GM21381 (cell line): ENCODE results near the gene PIGA.

Experiments
- ATAC-seq: cut with Tn5 transposase; IDR thresholded peaks from one replicate; pipeline ENCODE4 v1.9.1; 2021; ENCODE audit warnings: mild to moderate bottlenecking, moderate library complexity; ENCODE audit not compliant: unreplicated experiment

The PIGA gene

GRCh38 chrX:15335135-15336022 lies at the start of gene PIGA:
Gene PIGA (minus strand): TSS chrX:15335523. CDS start chrX:15331930, 3,593 bp downstream.
- peak; percentile 98 for ATAC-seq

GRCh38 chrX:15384304-15384703 lies 49.0 kb upstream of the PIGA start, which contains the start of gene VEGFD:
Gene VEGFD (minus strand): TSS chrX:15384413. CDS start chrX:15383946, 467 bp downstream.
- no peak for ATAC-seq

- no peak for ATAC-seq
Observed at GRCh38 chrX:15382813-15383212, 47.5 kb upstream of the PIGA start.

GRCh38 chrX:15376956-15377355 lies 41.6 kb upstream of the PIGA start:
- no peak for ATAC-seq

- ATAC-seq, result no peak
Observed at GRCh38 chrX:15373976-15374375, 38.7 kb upstream of the PIGA start.

GRCh38 chrX:15366506-15367352 lies 31.4 kb upstream of the PIGA start:
- ATAC-seq, result no peak

- no peak for ATAC-seq
Observed at GRCh38 chrX:15359701-15360100, 24.4 kb upstream of the PIGA start.

- no peak for ATAC-seq
Observed at GRCh38 chrX:15358533-15358932, 23.2 kb upstream of the PIGA start.

- ATAC-seq, result no peak
Observed at GRCh38 chrX:15356444-15356843, 21.1 kb upstream of the PIGA start.

- no peak for ATAC-seq
Observed at GRCh38 chrX:15350329-15350996, 15.1 kb upstream of the PIGA start.

GRCh38 chrX:15349046-15349445 lies 13.7 kb upstream of the PIGA start:
- no peak for ATAC-seq

- ATAC-seq, result no peak
Observed at GRCh38 chrX:15345976-15346375, 10.7 kb upstream of the PIGA start.

GRCh38 chrX:15344106-15344505 lies 8.8 kb upstream of the PIGA start:
- no peak for ATAC-seq

- no peak for ATAC-seq
Observed at GRCh38 chrX:15343075-15343476, 7.8 kb upstream of the PIGA start.

GRCh38 chrX:15340867-15341266 lies 5.5 kb upstream of the PIGA start:
- ATAC-seq, result no peak

- no peak for ATAC-seq
Observed at GRCh38 chrX:15336023-15336413, 695 bp upstream of the PIGA start.

GRCh38 chrX:15334561-15334960 lies 762 bp downstream of the PIGA start:
- no peak for ATAC-seq

- ATAC-seq, result no peak
Observed at GRCh38 chrX:15328821-15329220, 6.5 kb downstream of the PIGA start.

- no peak for ATAC-seq
Observed at GRCh38 chrX:15328131-15328530, 7.2 kb downstream of the PIGA start.

- no peak for ATAC-seq
Observed at GRCh38 chrX:15322472-15322871, 12.9 kb downstream of the PIGA start.

- ATAC-seq, result no peak
Observed at GRCh38 chrX:15322072-15322471, 13.3 kb downstream of the PIGA start.
